ENCODE results near the gene DNAH9.

The DNAH9 gene

DNA sequence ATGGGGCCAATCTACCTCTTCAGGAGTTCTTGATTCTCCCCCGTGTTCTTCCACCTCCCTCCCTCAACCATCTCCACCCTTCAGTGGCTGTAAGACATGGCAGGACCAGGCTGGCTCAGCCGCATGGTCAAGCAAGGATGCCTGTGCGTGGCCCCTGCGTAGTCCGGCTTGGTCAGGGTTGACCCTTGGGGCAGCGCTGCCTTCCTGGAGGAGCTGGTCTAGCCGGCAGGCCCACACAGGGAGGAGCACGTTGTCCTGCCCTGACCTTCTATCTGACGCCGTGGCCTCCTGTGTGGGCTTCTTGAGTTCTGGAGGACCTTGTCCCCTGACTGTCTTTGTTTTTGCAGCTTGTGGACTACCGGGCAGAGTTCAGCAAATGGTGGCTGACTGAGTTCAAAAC, 169.8 kb downstream of the DNAH9 start:
- DNase-seq = no peak

DNA sequence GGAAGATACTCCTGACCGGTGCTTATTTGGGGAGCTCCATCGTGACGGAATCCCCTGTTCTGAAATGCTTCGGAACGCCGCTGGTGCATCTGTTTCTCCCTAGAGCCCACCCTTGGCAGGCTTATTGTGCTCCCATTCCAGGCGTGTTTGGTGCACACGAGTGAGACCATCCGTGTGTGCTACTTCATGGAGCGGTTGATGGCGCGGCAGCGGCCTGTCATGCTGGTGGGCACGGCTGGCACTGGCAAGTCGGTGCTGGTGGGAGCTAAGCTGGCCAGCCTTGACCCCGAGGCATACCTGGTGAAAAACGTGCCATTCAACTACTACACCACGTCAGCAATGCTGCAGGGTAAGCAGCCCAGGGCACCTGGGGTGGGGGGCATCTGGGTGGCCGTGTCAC, 170.7 kb downstream of the DNAH9 start:
- DNase-seq = no peak

DNA sequence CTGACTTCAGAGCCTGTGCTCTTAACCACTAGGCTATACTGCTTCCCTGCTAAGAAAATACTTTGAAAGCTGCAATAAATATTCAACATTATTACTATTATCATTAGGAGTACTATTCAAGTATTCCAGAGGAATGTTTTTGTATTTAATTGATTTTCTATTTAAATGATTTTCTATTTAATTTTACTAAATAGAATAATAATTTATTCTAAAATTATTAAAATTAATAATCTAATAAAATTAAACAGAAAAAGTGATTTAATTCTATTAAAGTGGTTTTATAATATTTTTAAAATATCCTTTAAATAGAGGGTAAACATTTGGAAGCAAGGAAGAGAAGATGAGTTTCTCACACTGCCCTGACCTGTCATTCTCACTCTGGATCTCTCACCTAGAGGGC, 173.8 kb downstream of the DNAH9 start:
- DNase-seq = no peak

DNA sequence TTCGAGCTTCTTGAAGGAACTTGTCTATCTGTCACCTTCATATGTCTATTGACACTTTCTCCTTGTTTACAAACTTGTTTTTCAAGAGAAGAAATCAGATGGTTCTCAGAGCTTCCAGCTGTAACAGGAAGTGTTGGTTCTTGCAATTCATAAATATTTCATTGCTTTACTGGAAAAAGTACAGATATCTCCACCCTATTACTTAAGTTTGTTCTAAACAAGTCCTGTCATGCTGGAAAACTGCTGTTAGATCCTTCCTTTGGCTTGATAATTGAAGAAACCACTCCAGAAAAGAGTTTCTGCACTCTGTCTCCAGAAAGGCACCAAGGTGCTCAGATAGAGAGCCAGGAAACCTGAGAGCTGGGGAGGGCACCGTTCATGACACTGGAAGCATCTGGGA, 181.6 kb downstream of the DNAH9 start:
- DNase-seq = no peak

DNA sequence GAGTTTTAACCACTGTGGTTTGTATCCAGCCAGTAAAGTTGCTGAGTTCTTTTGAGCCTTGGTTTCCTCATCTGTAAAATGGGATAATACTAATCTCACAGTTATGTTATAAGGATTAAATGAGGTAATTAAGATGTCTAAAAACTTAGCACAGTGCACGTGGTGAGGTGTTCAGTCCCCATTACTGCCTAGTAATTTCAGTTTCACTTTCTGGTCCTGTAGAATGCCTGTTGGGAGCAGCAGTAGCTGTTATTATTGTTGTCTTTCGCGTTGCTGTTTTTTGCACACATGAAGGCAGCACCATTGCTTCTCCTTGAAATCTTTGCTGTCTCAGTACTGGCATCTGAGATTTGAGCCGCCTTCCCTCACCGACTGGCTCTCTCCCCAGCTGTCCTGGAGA, 182.4 kb downstream of the DNAH9 start:
- no peak for DNase-seq

DNA sequence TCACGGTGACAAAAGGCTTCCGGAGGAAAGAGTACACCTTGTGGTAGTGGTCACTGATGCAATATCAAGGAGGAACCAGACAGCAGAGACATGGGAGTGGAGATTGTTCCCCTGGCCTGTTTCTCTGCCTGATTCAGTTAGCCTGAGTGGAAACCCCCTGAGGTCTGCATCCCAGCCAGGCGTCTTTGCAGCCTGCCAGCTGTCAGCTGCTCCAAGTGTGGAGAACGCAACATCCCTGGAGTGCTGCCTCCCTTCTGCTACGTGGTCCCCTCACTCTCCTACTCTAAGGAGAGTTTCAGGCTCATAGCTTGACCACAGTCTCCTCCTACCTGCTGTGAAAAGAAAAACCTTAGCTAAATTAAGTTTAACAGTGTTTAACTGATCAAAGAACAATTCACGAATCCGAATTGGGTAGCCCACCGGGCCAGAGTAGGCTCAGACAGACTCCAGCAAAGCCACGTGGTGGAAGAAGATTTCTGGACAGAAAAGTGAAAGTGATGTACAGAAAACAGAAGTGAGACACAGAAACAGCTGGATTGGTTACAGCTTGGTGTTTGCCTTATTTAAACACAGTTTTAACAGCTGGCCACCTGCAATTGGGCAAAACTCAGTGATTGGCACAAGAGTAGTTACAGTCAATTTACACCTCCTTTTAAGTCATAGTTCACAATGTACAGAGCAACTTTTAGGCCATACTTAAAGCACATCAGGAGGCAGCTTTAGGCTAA, 188.6 kb downstream of the DNAH9 start:
- no peak for DNase-seq

DNA sequence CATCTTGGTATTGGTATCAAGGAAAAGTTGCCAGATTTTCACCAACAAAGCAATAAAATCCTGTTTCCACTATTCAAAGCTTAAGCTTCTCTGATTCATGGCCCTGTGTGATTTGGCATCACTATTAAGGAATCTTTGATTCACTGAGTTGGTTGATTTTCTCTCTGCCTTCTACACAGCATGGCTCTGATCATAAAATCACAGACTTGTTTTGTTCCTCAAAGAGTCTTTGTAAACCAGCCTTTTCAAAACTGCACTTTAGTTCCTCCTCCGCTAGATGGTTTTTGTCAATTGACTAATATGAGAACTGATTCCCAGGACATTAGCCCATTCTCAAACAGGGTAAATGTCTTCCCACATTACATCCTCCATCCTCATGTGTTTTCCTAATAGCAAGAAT, 197.6 kb downstream of the DNAH9 start:
- DNase-seq = no peak

DNA sequence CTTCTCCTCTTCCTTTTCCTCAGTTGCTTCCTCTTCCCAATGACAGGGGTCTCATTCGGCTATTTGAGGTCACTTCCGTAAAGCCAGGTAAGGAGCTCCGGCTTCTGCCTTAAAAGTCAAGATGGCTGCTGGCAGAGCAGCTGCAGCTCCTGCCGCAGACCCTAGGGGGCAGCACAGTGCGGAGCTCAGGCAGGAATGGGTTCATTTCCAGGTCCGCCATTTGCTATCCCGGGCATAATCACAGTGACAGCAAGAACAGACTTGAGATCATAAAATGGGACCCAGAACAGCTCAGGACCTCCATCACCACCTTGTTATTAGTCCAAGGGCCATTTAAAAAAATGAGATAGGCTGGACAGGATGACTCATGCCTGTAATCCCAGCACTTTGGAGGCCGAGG, 199.5 kb downstream of the DNAH9 start:
- no peak for DNase-seq

DNA sequence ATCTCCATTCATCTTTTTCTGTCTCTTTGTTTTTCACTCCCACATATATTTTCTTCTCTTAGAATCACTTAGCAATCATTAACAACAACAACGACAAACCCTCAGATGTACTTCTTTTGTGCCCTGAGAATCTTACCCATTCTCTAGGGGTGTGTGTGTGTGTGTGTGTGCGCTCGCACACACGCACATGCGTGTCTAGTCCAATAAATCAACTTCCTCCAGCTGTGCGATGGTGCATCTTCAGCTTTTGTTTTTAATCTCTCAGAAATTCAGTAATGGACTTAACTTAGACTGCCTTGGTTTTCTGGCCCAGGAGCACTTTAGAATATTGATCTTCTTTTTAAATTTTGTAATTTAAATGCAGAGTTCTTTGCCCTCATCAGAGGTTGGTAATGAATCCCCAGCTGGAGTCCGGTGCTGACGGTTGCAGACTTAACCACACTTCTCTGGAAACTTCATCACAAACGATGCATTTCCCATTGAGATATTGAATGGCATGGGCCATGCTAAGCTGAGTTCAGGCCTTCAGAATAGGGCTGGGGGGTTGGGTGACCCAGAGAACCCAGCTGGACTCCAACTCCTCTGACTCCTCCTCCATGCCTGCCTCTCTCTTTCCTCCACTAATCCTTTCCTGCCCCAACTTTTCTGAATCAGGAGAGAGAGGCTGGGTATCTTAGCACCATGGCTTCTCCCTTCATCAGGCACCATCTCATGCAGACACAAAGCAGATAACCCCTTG, 205.1 kb downstream of the DNAH9 start:
- no peak for DNase-seq

DNA sequence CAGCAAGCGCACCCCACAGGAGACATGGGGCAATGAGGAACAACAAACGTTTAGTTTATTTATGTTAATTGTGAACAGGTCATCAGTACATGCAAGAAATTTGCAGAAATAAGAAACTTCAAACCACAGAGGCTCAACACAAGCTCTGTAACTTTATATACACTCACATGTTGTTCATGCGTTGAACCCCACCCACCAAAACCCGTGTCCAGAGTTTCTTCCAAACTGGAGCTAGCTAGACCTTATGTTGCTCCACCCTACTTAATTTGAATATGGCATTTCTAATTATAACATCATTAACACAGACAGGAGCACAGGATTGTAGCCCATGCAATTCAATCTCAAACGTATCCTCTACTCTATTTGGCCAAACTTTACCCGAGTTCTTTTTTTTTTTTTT, 206.9 kb downstream of the DNAH9 start:
- no peak for DNase-seq

DNA sequence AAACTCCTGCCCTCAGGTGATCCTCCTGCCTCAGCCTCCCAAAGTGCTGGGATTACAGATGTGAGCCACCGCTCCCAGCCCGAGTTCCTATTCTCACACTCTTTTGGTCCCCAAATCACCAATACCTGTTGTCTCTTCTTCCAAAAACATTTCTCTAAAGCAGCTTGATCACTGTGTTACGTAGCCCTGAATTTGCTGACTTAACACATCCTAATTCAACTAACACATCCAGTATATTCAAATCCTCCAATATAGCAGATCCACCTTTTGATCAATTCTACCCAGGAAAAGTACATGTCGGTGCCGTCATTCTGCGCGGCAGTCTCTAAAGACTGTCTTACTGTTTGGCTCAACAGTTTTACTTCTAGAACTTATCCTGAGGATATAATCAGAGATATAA, 207.7 kb downstream of the DNAH9 start:
- DNase-seq = no peak

DNA sequence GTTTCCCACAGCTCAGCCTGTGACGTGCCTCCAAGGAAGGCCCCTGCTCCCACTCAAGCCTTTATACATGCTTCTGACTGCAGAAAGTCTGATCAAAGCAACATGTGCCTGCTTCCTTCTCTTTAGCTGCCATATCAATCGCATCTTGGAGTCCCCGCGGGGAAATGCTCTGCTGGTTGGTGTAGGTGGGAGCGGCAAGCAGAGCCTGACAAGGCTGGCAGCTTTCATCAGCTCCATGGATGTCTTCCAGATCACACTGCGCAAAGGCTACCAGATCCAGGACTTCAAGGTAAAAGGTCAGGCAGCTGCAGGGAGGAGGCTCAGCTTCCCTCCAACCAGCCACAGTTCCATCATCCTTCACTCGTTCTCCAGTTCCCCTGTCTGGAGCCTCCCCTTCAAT, 209.3 kb downstream of the DNAH9 start:
- no peak for DNase-seq

DNA sequence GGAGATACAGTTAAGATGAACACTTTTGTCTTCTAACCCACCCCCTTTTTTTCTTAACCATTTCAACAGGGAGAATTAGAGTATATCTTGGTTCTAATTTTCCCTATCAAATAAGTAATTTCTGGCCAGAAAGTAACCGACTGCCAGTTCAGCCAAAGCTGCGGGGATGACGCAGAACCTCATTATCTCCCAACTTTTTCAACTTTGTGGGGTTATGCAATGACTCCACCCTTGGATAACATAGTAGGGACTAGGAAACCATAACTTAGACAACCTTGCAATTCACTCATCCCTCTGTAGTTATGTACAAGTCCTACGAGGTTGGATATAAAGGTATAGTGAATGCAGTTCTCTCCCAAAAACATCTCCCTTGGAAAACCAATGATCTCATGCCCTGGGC, 215.0 kb downstream of the DNAH9 start:
- no peak for DNase-seq

DNA sequence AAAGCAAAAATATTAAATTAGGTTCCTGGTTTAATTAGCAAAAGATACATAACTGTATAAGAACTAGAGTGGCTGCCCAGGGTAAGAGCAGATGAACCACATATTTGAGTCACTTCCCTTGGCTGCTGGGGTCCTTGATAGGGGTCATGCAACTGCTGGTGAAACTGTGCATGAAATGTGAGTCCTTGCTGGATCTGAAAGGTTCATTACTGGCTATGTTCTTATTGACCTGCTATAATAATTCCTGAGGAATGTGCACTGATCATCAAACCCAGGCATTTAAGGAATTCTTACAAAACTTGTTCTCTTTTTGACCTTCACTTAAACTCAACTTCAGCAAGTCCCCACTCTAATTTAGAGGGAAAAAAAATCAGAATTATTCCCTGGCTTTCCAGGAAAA, 215.6 kb downstream of the DNAH9 start:
- no peak for DNase-seq

DNA sequence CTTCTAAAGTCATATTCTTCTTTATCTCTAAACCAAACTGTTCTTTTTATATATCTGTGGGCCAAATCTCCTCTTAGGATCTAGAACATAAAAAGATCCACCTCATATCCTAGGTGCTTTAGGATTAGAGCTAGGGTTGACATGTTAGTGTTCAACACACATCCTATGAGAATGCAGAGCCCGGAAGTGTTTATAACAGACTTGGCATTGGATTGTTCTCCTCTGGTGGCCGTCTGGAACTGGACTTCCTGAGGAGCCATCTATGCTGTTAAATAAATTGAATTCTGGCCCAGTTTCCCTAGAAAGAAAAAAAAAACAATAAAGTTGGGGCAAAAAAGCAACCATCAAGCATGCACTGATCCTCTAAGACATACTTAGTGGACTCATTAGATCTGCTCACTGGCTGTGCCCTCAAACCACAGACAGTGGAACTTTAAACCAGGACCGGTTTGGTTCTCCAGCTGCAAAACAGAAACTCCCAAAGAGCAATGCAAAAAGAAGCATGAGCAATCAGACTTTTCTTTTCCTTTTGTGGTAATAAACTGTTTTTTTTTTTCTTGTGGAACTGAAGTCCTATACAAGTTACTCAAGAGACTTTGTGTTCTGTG, 216.5 kb downstream of the DNAH9 start:
- no peak for DNase-seq

DNA sequence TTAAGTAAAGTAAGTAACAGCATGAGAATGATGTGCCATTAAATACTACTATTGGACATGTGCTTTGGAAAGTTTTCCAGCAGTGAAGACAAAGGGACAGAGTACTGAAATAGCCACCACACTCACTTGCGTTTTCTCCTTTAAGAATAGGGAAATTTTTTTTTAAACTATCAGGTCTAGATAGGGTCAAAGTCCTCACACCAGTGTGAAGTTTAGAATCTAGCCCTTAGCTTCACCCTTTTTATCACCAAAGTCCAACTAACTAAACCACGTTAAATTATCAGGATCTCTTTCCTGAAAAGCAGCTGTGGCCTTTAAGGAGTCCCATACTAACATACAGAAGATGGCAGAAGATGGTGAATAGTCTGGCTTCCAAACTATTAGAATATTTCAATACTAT, 218.1 kb downstream of the DNAH9 start:
- DNase-seq = no peak

DNA sequence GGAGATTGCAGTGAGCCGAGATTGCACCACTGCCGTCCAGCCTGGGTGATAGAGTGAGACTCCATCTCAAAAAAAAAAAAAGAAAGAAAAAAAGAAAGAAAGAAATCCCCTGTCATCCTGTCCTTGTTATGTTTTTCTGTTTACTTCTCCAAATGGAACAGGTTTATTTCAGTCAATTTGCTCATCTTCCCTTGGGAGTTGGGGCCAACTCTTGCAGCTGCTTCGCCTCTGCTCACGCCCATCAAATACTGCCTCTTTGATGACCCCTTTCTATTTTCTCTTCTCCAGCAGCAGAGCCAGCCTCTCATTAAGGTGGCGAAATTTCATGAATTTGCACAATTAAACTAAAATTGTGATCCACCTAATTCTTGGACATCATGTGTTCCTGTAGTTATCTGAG, 225.6 kb downstream of the DNAH9 start:
- no peak for DNase-seq

DNA sequence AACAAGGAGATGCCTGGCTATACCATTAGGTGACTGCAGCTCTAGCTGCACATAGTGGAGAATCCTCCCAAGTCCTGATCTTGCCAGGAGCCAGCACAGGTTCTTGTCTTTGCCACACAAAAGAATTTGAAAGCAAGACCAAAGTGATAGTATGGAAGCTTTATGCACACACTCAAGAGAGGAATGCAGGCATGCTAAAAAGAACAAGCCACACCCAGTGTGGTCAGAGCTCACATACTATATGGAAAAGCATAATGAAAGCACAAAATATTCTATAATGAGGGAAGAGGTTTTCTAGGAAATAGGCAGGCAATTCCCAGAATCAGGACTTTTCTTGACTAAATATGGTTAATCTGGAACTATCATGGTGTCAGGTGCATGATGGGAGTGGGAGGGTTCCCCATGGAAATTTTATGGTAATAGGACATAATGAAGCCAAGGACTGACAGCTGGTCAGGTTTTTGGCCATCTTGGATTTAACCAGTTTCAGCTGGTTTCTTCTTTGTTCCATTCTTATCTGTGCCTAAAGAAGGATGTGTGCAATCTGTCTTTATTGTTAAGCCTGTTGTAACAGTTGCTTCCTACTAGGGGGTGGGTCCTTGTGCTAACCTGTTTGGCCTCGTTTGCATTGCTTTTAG, 227.4 kb downstream of the DNAH9 start:
- no peak for DNase-seq

DNA sequence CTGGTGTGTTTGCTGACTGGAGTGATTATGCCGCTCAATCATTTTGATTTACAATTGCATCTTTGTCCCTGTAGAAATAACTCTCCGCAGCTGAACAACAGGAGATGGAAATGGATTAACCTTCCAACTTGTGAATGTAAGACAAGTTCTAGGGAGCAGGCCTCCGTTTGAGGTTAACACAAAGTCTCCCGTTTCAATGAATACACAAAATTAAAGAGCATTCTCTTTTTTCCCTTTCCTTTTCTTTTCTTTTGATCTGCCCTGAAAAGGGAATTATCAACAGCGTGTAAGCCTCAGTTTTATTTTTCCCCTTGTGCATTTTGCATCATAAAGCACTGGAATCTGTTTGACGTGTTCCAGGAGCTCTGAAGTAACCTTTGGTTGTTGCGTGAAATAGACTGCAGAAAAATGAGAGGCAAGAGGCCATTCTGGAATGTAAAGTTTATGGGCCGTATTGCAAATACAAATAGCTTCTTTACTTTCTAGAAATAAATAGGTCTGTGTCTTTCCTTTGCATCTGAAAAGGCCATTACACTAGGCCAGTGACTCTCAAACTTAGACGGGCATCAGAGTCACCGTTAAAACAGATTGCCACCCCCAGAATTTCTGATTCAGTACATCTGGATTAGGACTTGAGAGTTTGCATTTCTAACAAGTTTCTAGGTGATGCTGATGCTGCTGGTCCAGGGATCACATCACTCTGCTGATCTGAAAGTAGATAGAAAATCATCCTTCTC, 234.3 kb downstream of the DNAH9 start:
- no peak for DNase-seq

DNA sequence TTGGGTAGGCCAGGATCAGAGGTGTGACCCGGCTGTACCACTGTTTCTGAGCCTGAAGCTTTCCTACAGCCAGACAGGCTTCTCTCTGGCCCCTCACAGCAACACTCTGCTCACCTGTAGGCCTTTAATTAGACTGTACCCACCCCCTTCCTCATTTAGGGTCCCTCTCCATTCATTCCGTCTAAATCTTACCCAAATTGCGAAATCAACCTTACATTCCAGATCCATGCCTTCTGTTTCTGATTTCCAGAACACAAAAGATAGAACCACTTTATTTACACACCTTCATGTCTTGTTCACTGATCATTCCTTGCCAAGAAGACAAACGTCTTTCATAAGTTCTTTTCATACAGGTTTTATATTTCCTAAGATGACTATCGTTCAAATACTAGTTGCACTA, 238.2 kb downstream of the DNAH9 start:
- DNase-seq = no peak

DNA sequence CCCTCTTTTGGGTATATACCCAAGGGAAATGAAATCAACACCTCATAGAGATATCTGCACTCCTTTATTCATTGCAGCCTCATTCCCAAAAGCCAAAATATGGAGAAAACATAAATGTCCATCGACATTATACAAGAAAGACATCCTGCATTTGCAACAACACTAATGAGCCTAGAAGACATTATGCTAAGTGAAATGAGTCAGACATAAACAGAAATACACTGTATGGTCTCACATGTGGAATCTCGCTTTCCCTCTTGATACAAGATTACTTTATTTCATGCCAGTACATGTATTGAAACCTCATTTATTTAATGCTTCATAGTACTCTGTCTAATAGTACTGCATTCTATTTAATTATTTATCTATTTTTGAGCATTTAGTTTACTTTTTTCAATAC, 241.8 kb downstream of the DNAH9 start:
- DNase-seq = no peak

DNA sequence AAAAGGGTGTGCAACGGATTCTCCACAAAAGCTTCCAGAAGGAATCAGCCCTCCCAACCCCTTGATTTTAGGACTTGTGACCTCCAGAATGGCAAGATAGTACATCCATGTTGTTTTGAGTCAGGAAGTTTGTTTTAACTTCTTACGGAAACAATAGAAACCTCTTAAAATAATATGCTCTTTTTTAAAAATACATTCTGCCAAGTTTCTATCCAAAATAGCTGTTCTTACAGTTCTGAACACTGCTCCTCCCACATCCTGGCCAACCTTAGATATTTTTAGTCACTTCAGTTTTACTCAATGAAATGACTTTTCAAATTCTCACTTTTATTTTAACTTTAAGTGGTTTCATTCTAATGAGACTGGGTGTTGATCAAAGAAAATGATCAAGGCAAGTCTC, 242.6 kb downstream of the DNAH9 start:
- no peak for DNase-seq

DNA sequence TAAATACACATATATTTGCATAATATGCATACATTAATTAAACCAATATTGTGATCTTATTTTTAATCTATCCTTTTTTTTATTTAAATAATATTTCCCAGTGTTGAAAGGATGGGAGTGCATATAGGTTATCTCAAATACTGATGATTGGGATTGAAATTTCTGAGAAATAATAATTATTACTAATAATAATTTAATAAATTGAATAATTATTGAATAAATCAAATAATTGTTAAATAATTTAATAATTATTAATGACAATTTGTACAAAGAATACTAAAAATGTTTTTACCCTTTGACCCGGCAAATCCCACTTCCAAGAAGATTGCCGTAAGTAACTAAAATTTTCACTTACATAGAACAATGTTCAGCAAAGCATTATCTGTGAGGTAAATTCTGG, 250.1 kb downstream of the DNAH9 start:
- no peak for DNase-seq

All from NCI-H2107 (cell line).